SH-SY5Y (cell line): ENCODE measurements around the gene LARGE1.

Experiments used
- GATA2 ChIP-seq: IDR thresholded peaks from 2 replicates; pipeline ENCODE4 v1.6.1; 2011; ENCODE audit warnings: mild to moderate bottlenecking, low read depth, low read length
- GATA3 ChIP-seq: IDR thresholded peaks from 2 replicates; pipeline ENCODE4 v1.6.1; 2011; ENCODE audit warnings: low read depth, mild to moderate bottlenecking, low read length, moderate library complexity

GRCh38 chr22:33806191-33806590 lies 114.1 kb downstream of the LARGE1 start:
- no peak for TF ChIP-seq GATA3
- TF ChIP-seq GATA2, result no peak
